Spleen (tissue), 11 donors: ENCODE results near the gene SAMD10. TPM values are rescaled to one million over a fixed set of nuclear protein-coding genes. Genes with fewer than 3 reads are reported as not detected.
A peak's percentile ranks its signal among the peaks of the same experiment; 100 is the strongest.

Source experiments
- DNase-seq: peaks from one replicate; pipeline ENCODE4 v3.0.0-alpha.2; 2020
- H3K27ac ChIP-seq, 8 donors: fragments of 200-600 bp; sonication (generic) in 7 of 8; 1 replicate in 4 of 8; 2 replicates in 4 of 8; pipeline versions ENCODE4 v1.5.0 to v1.8.0; 2016 to 2021; ENCODE audit warnings: inconsistent platforms in 4 of 8, mild to moderate bottlenecking in 4 of 8, moderate library complexity in 1 of 8
- H3K27me3 ChIP-seq, 7 donors: fragments of 200-600 bp; sonication (generic) in 6 of 7; replicated peaks in 1 of 7; 1 replicate in 4 of 7; 2 replicates in 3 of 7; pipeline versions ENCODE4 v1.5.0 to v1.8.0; 2016 to 2021; ENCODE audit warnings: inconsistent platforms in 3 of 7, mild to moderate bottlenecking in 1 of 7
- H3K36me3 ChIP-seq, 6 donors: fragments of 200-600 bp; sonication (generic) in 5 of 6; 1 replicate in 4 of 6; 2 replicates in 2 of 6; pipeline versions ENCODE4 v1.5.0 to v1.8.0; 2016 to 2021; ENCODE audit warnings: inconsistent platforms in 2 of 6
- H3K4me1 ChIP-seq, 6 donors: fragments of 200-600 bp; sonication (generic) in 5 of 6; 1 replicate in 3 of 6; 2 replicates in 3 of 6; pipeline versions ENCODE4 v1.5.0 to v1.8.0; 2016 to 2021; ENCODE audit warnings: inconsistent platforms in 3 of 6
- H3K4me3 ChIP-seq, 8 donors: fragments of 200-600 bp; sonication (generic) in 7 of 8; 1 replicate in 4 of 8; 2 replicates in 4 of 8; pipeline versions ENCODE4 v1.5.0 to v1.8.0; 2016 to 2021; ENCODE audit warnings: inconsistent platforms in 4 of 8, mild to moderate bottlenecking in 4 of 8, moderate library complexity in 2 of 8
- H3K9me3 ChIP-seq, 8 donors: fragments of 200-600 bp; sonication (generic) in 7 of 8; 1 replicate in 4 of 8; 2 replicates in 4 of 8; pipeline versions ENCODE4 v1.5.0 to v1.8.0; 2016 to 2021; ENCODE audit warnings: inconsistent platforms in 4 of 8
- POLR2A ChIP-seq, 3 donors: fragments of 450-650 bp; IDR thresholded peaks; one replicate each; pipeline ENCODE4 v1.5.1; 2017; ENCODE audit warnings: antibody characterized with exemption in 3 of 3, mild to moderate bottlenecking in 1 of 3
- POLR2AphosphoS5 ChIP-seq, 3 donors: sonication (generic); formaldehyde crosslinking; IDR thresholded peaks; one replicate each; pipeline ENCODE4 v1.5.1; 2017; ENCODE audit warnings: antibody characterized with exemption in 3 of 3
- WGBS, 5 donors: extraction: QIAGEN DNeasy Blood & Tissue Kit in 3 of 5; methylation state at CpG; one replicate each; pipeline versions ENCODE4 v1.1.5 to v1.1.7; 2013 to 2018; 5-methylcytosine and 5-hydroxymethylcytosine counted together
- intact Hi-C: fragments of 100-400 bp; cut with DNase I; formaldehyde crosslinking; loops from one replicate; pipeline ENCODE4 v1.15.0; 2023; ENCODE audit warnings: low total_unique reads
- polyA plus RNA-seq, 3 donors: library from polyadenylated mRNA; stranded (reverse); fragments of 200-250 nt; gene quantifications; one replicate each; pipeline ENCODE4 v1.2.1, GENCODE V29; 2013
- total RNA-seq, 7 donors: library from RNA; depleted of rRNA in 3 of 7; stranded (reverse); fragments of >200 nt in 3 of 7; fragmentation: NEBNext Ultra II Directional in 4 of 7; extraction: Animal tissue kit (Norgen Biotek cat#: 25700) in 4 of 7; gene quantifications; one replicate each; pipeline versions ENCODE4 v1.1.0 to v1.2.1, GENCODE V29; 2016 to 2021
- TF ChIP-seq, protein P1 (sequence below), 11 experiments: fragments of 200-600 bp in 7 of 11; fragments of 450-650 bp in 4 of 11; sonication (generic) in 4 of 11; IDR thresholded peaks in 8 of 11; conservative IDR thresholded peaks in 3 of 11; 1 replicate in 7 of 11; 2 replicates in 4 of 11; pipeline versions ENCODE4 v1.4.0 to v1.8.0; 2016 to 2021; ENCODE audit warnings: antibody characterized with exemption in 11 of 11, inconsistent platforms in 4 of 11, mild to moderate bottlenecking in 1 of 11
- donor health status: healthy with polysubstance abuse.
- donor health status: DM: no; HTN: no; CAD: no; lungs with moderate emphysema.
- donor health status: DM: no; HTN: no; CAD: no.
- donor health status: Bipolar disorder and iron deficiency.
- donor health status: healthy.
- donor health status: DM: no; HTN: no; CAD: no.
- donor health status: DM: yes; HTN: yes; CAD: no.

SAMD10 gene
- total and polyA plus RNA-seq, 10 donors, result 5.9 to 13.8 (median 8.8) TPM

DNA sequence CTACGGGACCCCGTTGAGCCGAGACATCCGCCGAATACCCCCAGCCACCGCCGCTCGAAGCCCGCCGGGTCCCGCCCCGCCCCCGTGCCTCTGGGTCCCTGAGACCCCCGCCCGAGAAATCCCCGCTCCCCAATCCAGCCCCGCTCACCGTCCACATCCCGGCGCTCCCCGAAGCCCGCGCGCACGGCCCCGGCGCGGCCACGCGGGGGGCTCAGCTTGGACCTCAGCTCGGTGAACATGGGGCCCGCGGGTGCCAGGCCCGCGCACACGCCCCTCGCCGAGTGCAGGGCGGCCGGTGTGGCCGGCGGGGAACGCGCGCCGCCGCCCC, 249 bp downstream of the SAMD10 start:
- H3K4me1 ChIP-seq, result peaks cover 41 to 74% (median 58%) of the 10 kb centered on the region in 6 donors
- TF ChIP-seq POLR2AphosphoS5 (IDR thresholded peaks at IDR 0.05) (no peak), POLR2A (IDR thresholded peaks at IDR 0.05) (no peak)
- TF ChIP-seq, protein P1, sequence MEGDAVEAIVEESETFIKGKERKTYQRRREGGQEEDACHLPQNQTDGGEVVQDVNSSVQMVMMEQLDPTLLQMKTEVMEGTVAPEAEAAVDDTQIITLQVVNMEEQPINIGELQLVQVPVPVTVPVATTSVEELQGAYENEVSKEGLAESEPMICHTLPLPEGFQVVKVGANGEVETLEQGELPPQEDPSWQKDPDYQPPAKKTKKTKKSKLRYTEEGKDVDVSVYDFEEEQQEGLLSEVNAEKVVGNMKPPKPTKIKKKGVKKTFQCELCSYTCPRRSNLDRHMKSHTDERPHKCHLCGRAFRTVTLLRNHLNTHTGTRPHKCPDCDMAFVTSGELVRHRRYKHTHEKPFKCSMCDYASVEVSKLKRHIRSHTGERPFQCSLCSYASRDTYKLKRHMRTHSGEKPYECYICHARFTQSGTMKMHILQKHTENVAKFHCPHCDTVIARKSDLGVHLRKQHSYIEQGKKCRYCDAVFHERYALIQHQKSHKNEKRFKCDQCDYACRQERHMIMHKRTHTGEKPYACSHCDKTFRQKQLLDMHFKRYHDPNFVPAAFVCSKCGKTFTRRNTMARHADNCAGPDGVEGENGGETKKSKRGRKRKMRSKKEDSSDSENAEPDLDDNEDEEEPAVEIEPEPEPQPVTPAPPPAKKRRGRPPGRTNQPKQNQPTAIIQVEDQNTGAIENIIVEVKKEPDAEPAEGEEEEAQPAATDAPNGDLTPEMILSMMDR (IDR thresholded peaks at IDR 0.05 in 8 of 11, conservative IDR thresholded peaks at IDR 0.05 in 3 of 11), result no peak
- peak overlapping the region; percentile 45 to 96 (median 72) for H3K4me3 ChIP-seq
- intact Hi-C loops, result no loop called here
- peaks cover 0 to 40% (median 16%) of the 10 kb centered on the region in 6 donors for H3K36me3 ChIP-seq
- 0 to 1% (median 1%) methylated on average over 12 to 47 of the region's 47 CpGs for WGBS, 5 donors
- H3K27ac ChIP-seq, result peak overlapping the region; percentile 76 to 93 (median 88)
- DNase-seq, result no peak
- H3K9me3 ChIP-seq, result no peaks in the 10 kb centered on the region
- no peaks in the 10 kb centered on the region for H3K27me3 ChIP-seq

DNA sequence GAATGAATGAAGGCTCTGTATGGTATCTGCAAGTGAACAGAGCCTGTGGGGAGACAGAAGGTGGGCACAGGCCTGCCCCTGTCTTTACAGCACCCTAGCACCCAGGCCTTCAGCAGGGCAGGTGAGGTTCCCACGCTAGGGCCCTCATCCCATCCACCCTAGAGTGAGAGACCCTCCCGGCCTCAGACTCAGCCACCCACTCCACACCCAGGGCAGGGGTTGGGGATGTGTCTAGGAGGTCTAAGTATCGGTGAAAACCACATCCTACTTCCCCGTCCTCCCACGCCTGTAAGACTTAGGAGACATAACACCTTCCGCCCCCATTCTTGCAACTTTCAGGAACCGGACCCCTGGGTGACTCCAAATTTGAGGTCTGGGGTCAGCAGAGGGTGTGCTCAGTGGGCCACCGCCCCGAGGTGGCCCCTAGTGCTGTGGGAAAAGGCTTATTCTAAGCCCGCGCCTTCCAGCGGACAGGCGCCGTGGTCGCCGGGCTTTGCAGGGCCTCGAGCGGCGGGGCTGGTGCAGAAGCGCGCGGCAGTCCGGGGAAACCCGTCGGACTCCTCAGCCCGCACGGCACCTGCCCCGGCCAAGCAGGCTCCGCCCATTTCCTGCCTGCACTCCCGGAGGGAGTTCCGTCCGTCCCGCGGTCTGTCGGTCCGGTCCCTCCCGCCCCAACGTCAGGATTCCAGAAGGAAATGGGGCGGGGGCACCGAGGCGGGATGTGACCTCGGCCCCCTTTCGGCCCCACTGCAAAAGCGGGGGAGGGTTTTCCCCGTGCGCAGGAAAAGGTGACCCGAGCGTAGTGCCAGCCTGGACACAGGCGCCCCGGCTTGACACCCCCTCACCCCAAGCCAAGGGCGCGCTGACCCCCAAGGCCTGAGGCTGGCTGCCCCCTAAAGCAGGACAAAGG, 868 bp downstream of the SAMD10 start:
- intact Hi-C loops, result no loop called here
- H3K9me3 ChIP-seq, result no peaks in the 10 kb centered on the region
- peak overlapping the region; percentile 76 to 93 (median 88) for H3K27ac ChIP-seq
- H3K4me1 ChIP-seq, result peaks cover 46 to 74% (median 62%) of the 10 kb centered on the region in 6 donors
- peak; percentile 92 for DNase-seq
- 3 to 8% (median 4%) methylated on average over 22 to 52 of the region's 52 CpGs for WGBS, 5 donors
- peak overlapping the region; percentile 45 to 96 (median 72) for H3K4me3 ChIP-seq
- peaks cover 0 to 34% (median 9%) of the 10 kb centered on the region in 6 donors for H3K36me3 ChIP-seq
- no peaks in the 10 kb centered on the region for H3K27me3 ChIP-seq
- TF ChIP-seq POLR2AphosphoS5 (IDR thresholded peaks at IDR 0.05), result peak; percentile 72 to 80 (median 80)
- TF ChIP-seq, protein P1 (IDR thresholded peaks at IDR 0.05 in 8 of 11, conservative IDR thresholded peaks at IDR 0.05 in 3 of 11), result no peak

DNA sequence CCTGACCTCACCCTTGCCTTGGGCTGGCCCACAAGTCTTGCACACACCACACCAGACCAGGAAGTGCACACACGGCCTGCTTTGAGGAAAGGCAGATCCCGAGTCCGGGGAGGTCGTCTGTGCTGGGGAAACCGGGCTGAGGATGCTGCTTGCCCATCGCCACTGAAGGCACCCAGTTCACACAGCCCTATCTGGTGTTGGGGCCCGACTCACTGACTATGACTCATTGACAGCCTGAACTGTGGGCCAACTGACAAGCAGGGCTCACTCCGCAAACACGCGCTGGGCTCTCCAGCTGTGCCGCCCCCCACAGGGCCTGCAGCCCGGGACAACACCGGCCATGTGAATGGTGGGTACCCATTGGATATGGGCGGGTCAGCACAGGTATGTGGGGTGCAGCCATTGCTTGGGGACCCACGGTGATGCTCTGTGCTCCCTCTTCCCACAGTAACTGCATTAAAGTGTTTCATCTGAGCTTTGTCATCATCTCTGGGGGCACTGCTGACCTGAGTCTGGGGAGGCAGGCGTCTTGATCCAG, 1.6 kb downstream of the SAMD10 start:
- WGBS, 5 donors, result 38 to 64% (median 55%) methylated on average over 11 to 16 of the region's 16 CpGs
- peak; percentile 79 for DNase-seq
- intact Hi-C loops, result no loop called here
- TF ChIP-seq POLR2AphosphoS5 (IDR thresholded peaks at IDR 0.05) (no peak), POLR2A (IDR thresholded peaks at IDR 0.05) (no peak)
- TF ChIP-seq, protein P1 (IDR thresholded peaks at IDR 0.05 in 8 of 11, conservative IDR thresholded peaks at IDR 0.05 in 3 of 11), result no peak
- peak overlapping the region in 6 of 8 donors; percentile 83 to 93 (median 88) for H3K27ac ChIP-seq
- no peaks in the 10 kb centered on the region for H3K9me3 ChIP-seq
- peaks cover 0 to 27% (median 5%) of the 10 kb centered on the region in 6 donors for H3K36me3 ChIP-seq
- H3K27me3 ChIP-seq, result no peaks in the 10 kb centered on the region
- peak overlapping the region in 2 of 8 donors; percentile 75 to 81 for H3K4me3 ChIP-seq
- peaks cover 44 to 74% (median 63%) of the 10 kb centered on the region in 6 donors for H3K4me1 ChIP-seq
